GM12873 (cell line): ENCODE data around the gene VPS45.

ENCODE experiments used
- CTCF ChIP-seq: IDR thresholded peaks from 2 replicates; pipeline ENCODE4 v1.5.1; 2012; ENCODE audit warnings: low read depth, mild to moderate bottlenecking, moderate library complexity, low read length, control low read depth; ENCODE audit not compliant: insufficient read depth; ENCODE audit errors: missing control alignments

VPS45 gene

GRCh38 chr1:150110116-150110515 lies 42.5 kb downstream of the VPS45 start:
- TF ChIP-seq CTCF = no peak

GRCh38 chr1:150111670-150112069 lies 44.1 kb downstream of the VPS45 start:
- no peak for TF ChIP-seq CTCF

GRCh38 chr1:150115121-150115520 lies 47.5 kb downstream of the VPS45 start:
- TF ChIP-seq CTCF = no peak

- TF ChIP-seq CTCF = no peak
Measured at GRCh38 chr1:150118716-150119115, 51.1 kb downstream of the VPS45 start.

- TF ChIP-seq CTCF = no peak
Measured at GRCh38 chr1:150121236-150121862, 53.8 kb downstream of the VPS45 start.

- no peak for TF ChIP-seq CTCF
Measured at GRCh38 chr1:150126811-150127210, 59.2 kb downstream of the VPS45 start.

- TF ChIP-seq CTCF = no peak
Measured at GRCh38 chr1:150127464-150127863, 59.9 kb downstream of the VPS45 start.

GRCh38 chr1:150127868-150128267 lies 60.3 kb downstream of the VPS45 start:
- TF ChIP-seq CTCF = no peak
